Hepatocyte (in vitro differentiated cells): ENCODE measurements around the gene FAM219B.

ENCODE experiments used
- CTCF ChIP-seq: fragments of 200-600 bp; sonication (generic); IDR thresholded peaks from 2 replicates; pipeline ENCODE4 v1.5.1; 2016; ENCODE audit warnings: antibody characterized with exemption, mild to moderate bottlenecking; ENCODE audit not compliant: poor library complexity
- EZH2 ChIP-seq: fragments of 200-600 bp; sonication (generic); IDR thresholded peaks from 2 replicates; pipeline ENCODE4 v1.6.1; 2016; ENCODE audit warnings: antibody characterized with exemption, mild to moderate bottlenecking, borderline replicate concordance
- EZH2phosphoT487 ChIP-seq: fragments of 200-600 bp; sonication (generic); IDR thresholded peaks from one replicate; pipeline ENCODE4 v1.6.1; 2018; ENCODE audit warnings: antibody characterized with exemption, mild to moderate bottlenecking, low read depth, moderate library complexity; ENCODE audit not compliant: unreplicated experiment, severe bottlenecking

- TF ChIP-seq EZH2 (no peak), CTCF (no peak), EZH2phosphoT487 (no peak)
Observed at GRCh38 chr15:74856537-74856936, 50.1 kb downstream of the FAM219B start.
